K562 (cell line): ENCODE results near the gene UHRF1. TPM values are rescaled to one million over a fixed set of nuclear protein-coding genes. Genes with fewer than 3 reads are reported as not detected.

Experiments used
- GABPA ChIP-seq: fragments of 200-800 bp; sonication (Bioruptor generic); conservative IDR thresholded peaks from 2 replicates; pipeline ENCODE4 v1.6.1; 2016; ENCODE audit warnings: low read depth, missing genetic modification characterization, missing compliant biosample characterization
- IRF1 ChIP-seq: sonication (generic); formaldehyde crosslinking; IDR thresholded peaks from 2 replicates; pipeline ENCODE4 v1.8.0; 2022; ENCODE audit warnings: missing genetic modification reagents, mild to moderate bottlenecking, borderline replicate concordance
- KDM5B ChIP-seq: fragments of 200-600 bp; sonication (generic); IDR thresholded peaks from 2 replicates; pipeline ENCODE4 v1.6.1; 2012; ENCODE audit warnings: low read depth, mild to moderate bottlenecking, moderate library complexity, low read length, control low read depth, inconsistent platforms; ENCODE audit not compliant: insufficient replicate concordance
- MECOM ChIP-seq: fragments of 250-450 bp; sonication (Bioruptor Pico); IDR thresholded peaks from 2 replicates; pipeline ENCODE4 v1.8.0; 2022; ENCODE audit warnings: inconsistent platforms
- NR2C1 ChIP-seq, 2 experiments: fragments of 450-650 bp; IDR thresholded peaks; 2 replicates each; pipeline ENCODE4 v1.6.1; 2017; ENCODE audit warnings: mild to moderate bottlenecking in 2 of 2, antibody characterized with exemption in 1 of 2, inconsistent platforms in 1 of 2, missing compliant biosample characterization in 1 of 2, missing genetic modification characterization in 1 of 2
- POU5F1 ChIP-seq: fragments of 150-350 bp; IDR thresholded peaks from 2 replicates; pipeline ENCODE4 v1.6.1; 2014; ENCODE audit warnings: borderline replicate concordance, low read length, low read depth, mild to moderate bottlenecking; ENCODE audit not compliant: partially characterized antibody
- RBM22 ChIP-seq: fragments of 200-400 bp; formaldehyde crosslinking; IDR thresholded peaks from 2 replicates; pipeline ENCODE4 v1.6.1; 2018; ENCODE audit warnings: low read length, low read depth; ENCODE audit not compliant: poor library complexity, severe bottlenecking
- TFAP4 ChIP-seq: sonication (generic); formaldehyde crosslinking; IDR thresholded peaks from 2 replicates; pipeline ENCODE4 v1.8.0; 2022; ENCODE audit warnings: missing genetic modification reagents, mild to moderate bottlenecking, moderate library complexity, borderline replicate concordance
- TOE1 ChIP-seq, 2 experiments: fragments of 450-650 bp in 1 of 2; sonication (generic) in 1 of 2; formaldehyde crosslinking in 1 of 2; IDR thresholded peaks; 2 replicates each; pipeline versions ENCODE4 v1.7.1 to v1.8.0; 2016 to 2022; ENCODE audit warnings: borderline replicate concordance in 2 of 2, mild to moderate bottlenecking in 2 of 2, antibody characterized with exemption in 1 of 2, inconsistent platforms in 1 of 2, low read depth in 1 of 2, missing genetic modification reagents in 1 of 2, moderate library complexity in 1 of 2
- ZNF277 ChIP-seq: fragments of 250-450 bp; sonication (Bioruptor Pico); IDR thresholded peaks from 2 replicates; pipeline ENCODE4 v1.8.0; 2022; ENCODE audit warnings: inconsistent platforms, mild to moderate bottlenecking, moderate library complexity, borderline replicate concordance
- ZNF444 ChIP-seq: fragments of 250-450 bp; sonication (Bioruptor Pico); IDR thresholded peaks from 2 replicates; pipeline ENCODE4 v1.4.0; 2020; ENCODE audit warnings: mild to moderate bottlenecking, moderate library complexity
- ZNF668 ChIP-seq: fragments of 250-450 bp; sonication (Bioruptor Pico); IDR thresholded peaks from 2 replicates; pipeline ENCODE4 v1.8.0; 2022; ENCODE audit warnings: mild to moderate bottlenecking, inconsistent platforms
- ZSCAN29 ChIP-seq: fragments of 450-650 bp; IDR thresholded peaks from 2 replicates; pipeline ENCODE4 v1.6.1; 2017
- polyA plus RNA-seq, 8 experiments: library from polyadenylated mRNA; depleted of rRNA in 4 of 8; stranded (reverse) in 5 of 8; unstranded in 3 of 8; fragments of >200 nt; fragmentation: Nextera tagmentation in 2 of 8; fragmentation: Illumina TruSeq in 1 of 8; extraction: Ambion mirVana in 2 of 8; extraction: Trizol in 1 of 8; gene quantifications; 2 replicates each; pipeline versions ENCODE4 v1.2.1 to v1.2.3, GENCODE V29; 2011 to 2014; ENCODE audit warnings: inconsistent platforms in 1 of 8, missing spikeins in 1 of 8
- total RNA-seq, 7 experiments: library from RNA; depleted of rRNA in 6 of 7; stranded (reverse); fragments of >200 nt in 6 of 7; fragmentation: Illumina TruSeq in 2 of 7; extraction: Trizol in 2 of 7; gene quantifications; 2 replicates each; pipeline versions ENCODE4 v1.2.1 to v1.2.3, GENCODE V29; 2011 to 2021; ENCODE audit warnings: low replicate concordance in 1 of 7

Gene UHRF1
- total and polyA plus RNA-seq, 9 of the 15 experiments (the other 6 are each of a cell fraction or from before 2014, with no cell fraction given), result 6.0 to 101 (median 30.9) TPM

- TF ChIP-seq GABPA (tag), result no peak
- no peak for TF ChIP-seq NR2C1 (IDR thresholded peaks at IDR 0.05)
- TF ChIP-seq NR2C1 (tag; IDR thresholded peaks at IDR 0.05), result no peak
- TF ChIP-seq MECOM (CRISPR knock-in tag), result no peak
- TF ChIP-seq RBM22, result no peak
- TF ChIP-seq TOE1 (IDR thresholded peaks at IDR 0.05; ENCODE audit: borderline replicate concordance), result 0 out of 2 replicates have a peak, but pooled peaks have one; percentile 24
- TF ChIP-seq TOE1 (CRISPR knock-in tag; IDR thresholded peaks at IDR 0.05; ENCODE audit: borderline replicate concordance, low read depth), result no peak
- TF ChIP-seq TFAP4 (CRISPR knock-in tag), result 0 out of 2 replicates have a peak, but pooled peaks have one; percentile 3
- no peak for TF ChIP-seq IRF1 (CRISPR knock-in tag)
- no peak for TF ChIP-seq ZNF444 (CRISPR knock-in tag)
- TF ChIP-seq ZSCAN29, result peak; percentile 85
- TF ChIP-seq KDM5B, result peak; percentile 16
- TF ChIP-seq ZNF668 (CRISPR knock-in tag), result no peak
- no peak for TF ChIP-seq ZNF277 (CRISPR knock-in tag)
- no peak for TF ChIP-seq POU5F1
Measured at GRCh38 chr19:4911786-4912672, 2.7 kb downstream of the UHRF1 start (continued).
